ENCODE data around the gene SLC35E4.
A peak's percentile ranks its signal among the peaks of the same experiment; 100 is the strongest.
"Not testable (repeated sequence)": the region's sequence is repeated elsewhere in the genome, so short reads cannot be mapped to it uniquely, and the experiment has no call there.

The SLC35E4 gene

GRCh38 chr22:30612789-30613188 lies 22.8 kb upstream of the SLC35E4 start:
- DNase-seq = no peak

GRCh38 chr22:30614268-30614667 lies 21.3 kb upstream of the SLC35E4 start:
- DNase-seq = no peak

- DNase-seq = no peak
Measured at GRCh38 chr22:30614879-30615278, 20.7 kb upstream of the SLC35E4 start.

- DNase-seq = no peak
Measured at GRCh38 chr22:30615543-30615954, 20.0 kb upstream of the SLC35E4 start.

GRCh38 chr22:30617819-30618218 lies 17.8 kb upstream of the SLC35E4 start:
- DNase-seq = no peak

- not testable (repeated sequence) for DNase-seq
Measured at GRCh38 chr22:30619909-30620308, 15.7 kb upstream of the SLC35E4 start.

- no peak for DNase-seq
Measured at GRCh38 chr22:30626413-30626812, 9.2 kb upstream of the SLC35E4 start.

- no peak for DNase-seq
Measured at GRCh38 chr22:30627471-30627870, 8.1 kb upstream of the SLC35E4 start.

- DNase-seq = no peak
Measured at GRCh38 chr22:30628491-30628890, 7.1 kb upstream of the SLC35E4 start.

- DNase-seq = not testable (repeated sequence)
Measured at GRCh38 chr22:30631469-30631868, 4.1 kb upstream of the SLC35E4 start.

- DNase-seq = peak; percentile 80
Measured at GRCh38 chr22:30634471-30635233, 929 bp upstream of the SLC35E4 start.

- no peak for DNase-seq
Measured at GRCh38 chr22:30636226-30637077, 871 bp downstream of the SLC35E4 start.

GRCh38 chr22:30637701-30638114 lies 2.1 kb downstream of the SLC35E4 start:
- no peak for DNase-seq

- no peak for DNase-seq
Measured at GRCh38 chr22:30640361-30640760, 4.8 kb downstream of the SLC35E4 start.

- DNase-seq = no peak
Measured at GRCh38 chr22:30640839-30641430, 5.4 kb downstream of the SLC35E4 start.

GRCh38 chr22:30643055-30643875 lies 7.7 kb downstream of the SLC35E4 start:
- no peak for DNase-seq

- no peak for DNase-seq
Measured at GRCh38 chr22:30646518-30647160, 11.1 kb downstream of the SLC35E4 start.

- no peak for DNase-seq
Measured at GRCh38 chr22:30647536-30647935, 12.0 kb downstream of the SLC35E4 start.

GRCh38 chr22:30648825-30649224 lies 13.2 kb downstream of the SLC35E4 start:
- DNase-seq = no peak

- no peak for DNase-seq
Measured at GRCh38 chr22:30649430-30650007, 13.9 kb downstream of the SLC35E4 start.

- no peak for DNase-seq
Measured at GRCh38 chr22:30650508-30651116, 15.0 kb downstream of the SLC35E4 start.
